Endothelial cell of umbilical vein (primary cell): ENCODE data around the gene HIRA.

Experiments used
- POLR2A ChIP-seq: IDR thresholded peaks from 2 replicates; pipeline ENCODE4 v1.6.1; 2012; ENCODE audit warnings: low read depth, mild to moderate bottlenecking, control low read depth, low read length
- TF ChIP-seq, protein P1 (sequence below), 2 donors: IDR thresholded peaks; 1 replicate in 1 of 2; 2 replicates in 1 of 2; pipeline ENCODE4 v1.5.1; 2011; ENCODE audit warnings: low read length in 2 of 2, mild to moderate bottlenecking in 2 of 2, moderate library complexity in 2 of 2, control low read depth in 1 of 2, inconsistent platforms in 1 of 2, low read depth in 1 of 2; ENCODE audit not compliant: insufficient read depth in 1 of 2; ENCODE audit errors: extremely low read depth in 1 of 2

GRCh38 chr22:19394274-19395050 lies 37.1 kb downstream of the HIRA start:
- TF ChIP-seq, protein P1, sequence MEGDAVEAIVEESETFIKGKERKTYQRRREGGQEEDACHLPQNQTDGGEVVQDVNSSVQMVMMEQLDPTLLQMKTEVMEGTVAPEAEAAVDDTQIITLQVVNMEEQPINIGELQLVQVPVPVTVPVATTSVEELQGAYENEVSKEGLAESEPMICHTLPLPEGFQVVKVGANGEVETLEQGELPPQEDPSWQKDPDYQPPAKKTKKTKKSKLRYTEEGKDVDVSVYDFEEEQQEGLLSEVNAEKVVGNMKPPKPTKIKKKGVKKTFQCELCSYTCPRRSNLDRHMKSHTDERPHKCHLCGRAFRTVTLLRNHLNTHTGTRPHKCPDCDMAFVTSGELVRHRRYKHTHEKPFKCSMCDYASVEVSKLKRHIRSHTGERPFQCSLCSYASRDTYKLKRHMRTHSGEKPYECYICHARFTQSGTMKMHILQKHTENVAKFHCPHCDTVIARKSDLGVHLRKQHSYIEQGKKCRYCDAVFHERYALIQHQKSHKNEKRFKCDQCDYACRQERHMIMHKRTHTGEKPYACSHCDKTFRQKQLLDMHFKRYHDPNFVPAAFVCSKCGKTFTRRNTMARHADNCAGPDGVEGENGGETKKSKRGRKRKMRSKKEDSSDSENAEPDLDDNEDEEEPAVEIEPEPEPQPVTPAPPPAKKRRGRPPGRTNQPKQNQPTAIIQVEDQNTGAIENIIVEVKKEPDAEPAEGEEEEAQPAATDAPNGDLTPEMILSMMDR (IDR thresholded peaks at IDR 0.05; ENCODE audit: extremely low read depth in 1 of 2, insufficient read depth in 1 of 2, low read depth in 1 of 2, low read length in 2 of 2) = no peak
- no peak for TF ChIP-seq POLR2A
